Measurements from ENCODE around the gene PPP1R3C.

DNA sequence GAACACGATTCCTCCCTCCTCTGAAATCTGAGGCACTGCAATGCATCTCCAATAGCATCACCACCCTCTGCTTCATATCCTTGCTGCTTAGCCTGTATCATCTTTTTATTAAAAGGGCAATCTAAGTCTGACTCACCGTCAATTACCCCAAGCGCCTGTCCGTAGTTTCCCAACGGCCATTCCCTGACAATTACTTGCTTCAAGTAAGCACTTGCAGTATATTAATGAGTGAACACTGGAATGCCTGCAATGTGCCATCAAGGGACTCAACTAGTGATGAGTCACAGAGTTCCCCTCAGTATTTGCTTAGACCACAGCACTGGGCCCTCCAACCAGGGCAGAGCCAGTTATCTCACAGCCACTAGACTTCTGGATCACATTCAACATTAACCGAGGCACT lies 19.5 kb upstream of the PPP1R3C start:
- no peak for TF ChIP-seq POLR2A (IDR thresholded peaks at IDR 0.05)
- TF ChIP-seq, protein P1, sequence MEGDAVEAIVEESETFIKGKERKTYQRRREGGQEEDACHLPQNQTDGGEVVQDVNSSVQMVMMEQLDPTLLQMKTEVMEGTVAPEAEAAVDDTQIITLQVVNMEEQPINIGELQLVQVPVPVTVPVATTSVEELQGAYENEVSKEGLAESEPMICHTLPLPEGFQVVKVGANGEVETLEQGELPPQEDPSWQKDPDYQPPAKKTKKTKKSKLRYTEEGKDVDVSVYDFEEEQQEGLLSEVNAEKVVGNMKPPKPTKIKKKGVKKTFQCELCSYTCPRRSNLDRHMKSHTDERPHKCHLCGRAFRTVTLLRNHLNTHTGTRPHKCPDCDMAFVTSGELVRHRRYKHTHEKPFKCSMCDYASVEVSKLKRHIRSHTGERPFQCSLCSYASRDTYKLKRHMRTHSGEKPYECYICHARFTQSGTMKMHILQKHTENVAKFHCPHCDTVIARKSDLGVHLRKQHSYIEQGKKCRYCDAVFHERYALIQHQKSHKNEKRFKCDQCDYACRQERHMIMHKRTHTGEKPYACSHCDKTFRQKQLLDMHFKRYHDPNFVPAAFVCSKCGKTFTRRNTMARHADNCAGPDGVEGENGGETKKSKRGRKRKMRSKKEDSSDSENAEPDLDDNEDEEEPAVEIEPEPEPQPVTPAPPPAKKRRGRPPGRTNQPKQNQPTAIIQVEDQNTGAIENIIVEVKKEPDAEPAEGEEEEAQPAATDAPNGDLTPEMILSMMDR (IDR thresholded peaks at IDR 0.05) = no peak
- no peak for TF ChIP-seq POLR2AphosphoS5 (IDR thresholded peaks at IDR 0.05)
